IMR-90 (cell line): ENCODE measurements around the gene SLC23A2. TPM values are rescaled to one million over a fixed set of nuclear protein-coding genes. Genes with fewer than 3 reads are reported as not detected.
"Not testable (repeated sequence)": the region's sequence is repeated elsewhere in the genome, so short reads cannot be mapped to it uniquely, and the experiment has no call there.

Experiments
- ATAC-seq: fragments of 200-7000 bp; cut with Tn5 transposase; 2 replicates; pipeline ENCODE4 v1.9.1; 2020; ENCODE audit warnings: low read depth, mild to moderate bottlenecking, moderate library complexity
- BruUV-seq: library from RNA; stranded (reverse); fragments of 400-500 nt; replicated peaks from 2 replicates; lab custom pipeline; 2021; lab: Mats Ljungman, UMichigan
- CTCF ChIA-PET: fragments of 300-600 bp; formaldehyde crosslinking; extraction: SDS; loops from one replicate; lab custom pipeline; 2021; ENCODE audit warnings: antibody characterized with exemption; lab: Yijun Ruan, JAX
- POLR2A ChIA-PET: fragments of 300-600 bp; sonication (Branson Sonifier 250); formaldehyde crosslinking; loops from one replicate; lab custom pipeline; 2022; ENCODE audit warnings: antibody characterized with exemption; ENCODE audit not compliant: unreplicated experiment; lab: Charles Lee
- DNase-seq: peaks from one replicate; pipeline ENCODE4 v3.0.0; 2013
- H2AFZ ChIP-seq: replicated peaks from 2 replicates; pipeline ENCODE3; 2013; ENCODE audit warnings: low read length, mild to moderate bottlenecking; ENCODE audit not compliant: poor library complexity
- H2AK5ac ChIP-seq: 2 replicates; pipeline ENCODE4 v1.6.1; 2013; ENCODE audit warnings: low read depth, low read length, inconsistent platforms
- H2AK9ac ChIP-seq: replicated peaks from 2 replicates; pipeline ENCODE3; 2013; ENCODE audit warnings: mild to moderate bottlenecking, low read depth, low read length, moderate library complexity; ENCODE audit not compliant: poor library complexity
- H2BK120ac ChIP-seq: 2 replicates; pipeline ENCODE4 v1.6.1; 2013; ENCODE audit warnings: low read depth, low read length, inconsistent platforms
- H2BK15ac ChIP-seq: 3 replicates; pipeline ENCODE4 v1.6.1; 2013; ENCODE audit warnings: low read depth, low read length, inconsistent platforms
- H2BK20ac ChIP-seq: 2 replicates; pipeline ENCODE4 v1.6.1; 2013; ENCODE audit warnings: low read depth, mild to moderate bottlenecking, inconsistent platforms, low read length, moderate library complexity
- H2BK5ac ChIP-seq: 2 replicates; pipeline ENCODE4 v1.6.1; 2013; ENCODE audit warnings: mild to moderate bottlenecking, low read depth, low read length, inconsistent platforms; ENCODE audit not compliant: poor library complexity, severe bottlenecking
- H3K14ac ChIP-seq: replicated peaks from 2 replicates; pipeline ENCODE4 v1.6.1; 2013; ENCODE audit warnings: low read depth, low read length, inconsistent platforms
- H3K18ac ChIP-seq: 2 replicates; pipeline ENCODE4 v1.6.1; 2013; ENCODE audit warnings: low read depth, low read length, control low read depth
- H3K23ac ChIP-seq: 2 replicates; pipeline ENCODE4 v1.6.1; 2013; ENCODE audit warnings: low read depth, low read length, inconsistent platforms
- H3K27ac ChIP-seq: 2 replicates; pipeline ENCODE4 v1.5.1; 2013; ENCODE audit warnings: mild to moderate bottlenecking, control low read depth, low read length; ENCODE audit not compliant: insufficient read depth
- H3K27me3 ChIP-seq: 2 replicates; pipeline ENCODE4 v1.6.1; 2013; ENCODE audit warnings: low read length; ENCODE audit not compliant: control insufficient read depth, insufficient read depth
- H3K36me3 ChIP-seq: 2 replicates; pipeline ENCODE4 v1.6.1; 2013; ENCODE audit warnings: low read length, mixed read lengths; ENCODE audit not compliant: control insufficient read depth, insufficient read depth
- H3K4ac ChIP-seq: 2 replicates; pipeline ENCODE4 v1.6.1; 2013; ENCODE audit warnings: low read depth, low read length, inconsistent platforms
- H3K4me1 ChIP-seq: 2 replicates; pipeline ENCODE4 v1.6.1; 2013; ENCODE audit warnings: low read length, mixed read lengths; ENCODE audit not compliant: control insufficient read depth, insufficient read depth
- H3K4me2 ChIP-seq: 2 replicates; pipeline ENCODE4 v1.6.1; 2013; ENCODE audit warnings: low read depth, mild to moderate bottlenecking, control low read depth, low read length, moderate library complexity
- H3K4me3 ChIP-seq: 2 replicates; pipeline ENCODE4 v1.5.1; 2013; ENCODE audit warnings: low read depth, mild to moderate bottlenecking, control low read depth, low read length, moderate library complexity; ENCODE audit not compliant: insufficient read depth
- H3K56ac ChIP-seq: 2 replicates; pipeline ENCODE4 v1.6.1; 2013; ENCODE audit warnings: low read length, inconsistent platforms; ENCODE audit not compliant: insufficient read depth; ENCODE audit errors: extremely low read depth
- H3K79me1 ChIP-seq, 2 experiments: 2 replicates each; pipeline ENCODE4 v1.6.1; 2013; ENCODE audit warnings: low read length in 2 of 2, inconsistent platforms in 1 of 2, low read depth in 1 of 2
- H3K9ac ChIP-seq: 2 replicates; pipeline ENCODE4 v1.6.1; 2013; ENCODE audit warnings: low read depth, low read length, control low read depth
- H3K9me1 ChIP-seq: 2 replicates; pipeline ENCODE4 v1.6.1; 2013; ENCODE audit warnings: low read length, inconsistent platforms; ENCODE audit not compliant: insufficient read depth
- H3K9me3 ChIP-seq: 2 replicates; pipeline ENCODE4 v1.6.1; 2013; ENCODE audit warnings: low read length; ENCODE audit not compliant: control insufficient read depth, insufficient read depth
- H4K20me1 ChIP-seq: 2 replicates; pipeline ENCODE4 v1.6.1; 2013; ENCODE audit warnings: low read length, inconsistent platforms; ENCODE audit not compliant: insufficient read depth
- H4K5ac ChIP-seq: 2 replicates; pipeline ENCODE4 v1.6.1; 2013; ENCODE audit warnings: mild to moderate bottlenecking, low read depth, low read length, control low read depth
- H4K8ac ChIP-seq, 2 experiments: 2 replicates each; pipeline ENCODE4 v1.6.1; 2013; ENCODE audit warnings: low read depth in 2 of 2, low read length in 2 of 2, control low read depth in 1 of 2, inconsistent platforms in 1 of 2
- H4K91ac ChIP-seq: 2 replicates; pipeline ENCODE4 v1.6.1; 2013; ENCODE audit warnings: low read depth, low read length, inconsistent platforms; ENCODE audit not compliant: insufficient read depth
- BHLHE40 ChIP-seq: fragments of 150-350 bp; IDR thresholded peaks from 2 replicates; pipeline ENCODE4 v1.6.1; 2016; ENCODE audit warnings: mild to moderate bottlenecking, low read depth, low read length
- RCOR1 ChIP-seq: IDR thresholded peaks from 2 replicates; pipeline ENCODE4 v1.6.1; 2012; ENCODE audit warnings: mild to moderate bottlenecking, low read length, improper control_type of control experiment; ENCODE audit not compliant: insufficient replicate concordance
- RFX5 ChIP-seq: IDR thresholded peaks from 2 replicates; pipeline ENCODE4 v1.8.0; 2012; ENCODE audit warnings: low read depth, mild to moderate bottlenecking, low read length, moderate library complexity
- WGBS, 2 experiments: methylation state at CpG; one replicate each; pipeline versions ENCODE4 v1.1.5 to v1.1.7; 2013; ENCODE audit warnings: missing lambda C conversion rate in 2 of 2; ENCODE audit not compliant: insufficient read length in 1 of 2; ENCODE audit errors: extremely low coverage in 2 of 2; 5-methylcytosine and 5-hydroxymethylcytosine counted together
- dilution Hi-C: fragments of 300-500 bp; cut with HindIII; formaldehyde crosslinking; loops from one replicate; pipeline ENCODE4 v1.14.3; 2018; ENCODE audit warnings: low sequenced_read_pairs; ENCODE audit not compliant: unreplicated experiment
- in situ Hi-C: fragments of 300-500 bp; cut with MboI; formaldehyde crosslinking; loops from 3 replicates; pipeline ENCODE4 v1.14.3; 2019; ENCODE audit warnings: low sequenced_read_pairs, inconsistent platforms, mixed read lengths
- intact Hi-C: fragments of 100-400 bp; cut with micrococcal nuclease; formaldehyde crosslinking; loops from 2 replicates; pipeline ENCODE4 v1.10.0; 2022
- polyA plus RNA-seq, 3 experiments: library from polyadenylated mRNA; depleted of rRNA; stranded (reverse); fragments of >200 nt; gene quantifications; 2 replicates each; pipeline ENCODE4 v1.2.3, GENCODE V29; 2012; ENCODE audit warnings: low replicate concordance in 1 of 3
- total RNA-seq: library from RNA; depleted of rRNA; stranded (reverse); fragments of >200 nt; gene quantifications from 2 replicates; pipeline ENCODE4 v1.2.3, GENCODE V29; 2012
- TF ChIP-seq, protein P1 (sequence below): conservative IDR thresholded peaks from 2 replicates; pipeline ENCODE4 v1.5.1; 2012; ENCODE audit warnings: mild to moderate bottlenecking, low read depth, low read length, improper control_type of control experiment

SLC23A2 gene
- total and polyA plus RNA-seq, 2 of the 4 experiments (the other 2 are of a cell fraction): 10.2 to 14.4 TPM

- Histone ChIP-seq H3K9ac (no peak overlapping the region), H3K4me1 (peaks cover 5% of the 10 kb centered on the region; the same call in 1 of the 2 replicates), H3K4ac (no peak overlapping the region), H3K79me1 (no peaks in the 10 kb centered on the region), H2AK9ac (no peak overlapping the region), H4K20me1 (no peaks in the 10 kb centered on the region), H3K14ac (no peak overlapping the region), H2BK15ac (no peak overlapping the region), H2BK20ac (no peak overlapping the region), H2BK120ac (no peak overlapping the region), H3K9me1 (no peaks in the 10 kb centered on the region; the same call in 1 of the 2 replicates), H2BK5ac (no peak overlapping the region), H2AFZ (no peak overlapping the region), H4K5ac (no peak overlapping the region), H3K56ac (no peak overlapping the region), H3K4me3 (no peak overlapping the region), H3K27ac (no peak overlapping the region), H3K4me2 (no peak overlapping the region), H4K8ac (no peak overlapping the region), H3K23ac (no peak overlapping the region), H3K36me3 (no peaks in the 10 kb centered on the region), H3K27me3 (peaks cover 3% of the 10 kb centered on the region), H3K18ac (no peak overlapping the region), H2AK5ac (no peak overlapping the region), H3K9me3 (no peaks in the 10 kb centered on the region), H4K91ac (no peak overlapping the region)
- no TSS peak for BruUV-seq
- dilution Hi-C loops: no loop called here
- no CpG with 5 or more reads among the region's 2 CpGs for WGBS, 2 experiments
- ATAC-seq: no peak
- intact Hi-C loops: no loop called here
- TF ChIP-seq RFX5 (no peak), RCOR1 (no peak), BHLHE40 (no peak)
- TF ChIP-seq, protein P1, sequence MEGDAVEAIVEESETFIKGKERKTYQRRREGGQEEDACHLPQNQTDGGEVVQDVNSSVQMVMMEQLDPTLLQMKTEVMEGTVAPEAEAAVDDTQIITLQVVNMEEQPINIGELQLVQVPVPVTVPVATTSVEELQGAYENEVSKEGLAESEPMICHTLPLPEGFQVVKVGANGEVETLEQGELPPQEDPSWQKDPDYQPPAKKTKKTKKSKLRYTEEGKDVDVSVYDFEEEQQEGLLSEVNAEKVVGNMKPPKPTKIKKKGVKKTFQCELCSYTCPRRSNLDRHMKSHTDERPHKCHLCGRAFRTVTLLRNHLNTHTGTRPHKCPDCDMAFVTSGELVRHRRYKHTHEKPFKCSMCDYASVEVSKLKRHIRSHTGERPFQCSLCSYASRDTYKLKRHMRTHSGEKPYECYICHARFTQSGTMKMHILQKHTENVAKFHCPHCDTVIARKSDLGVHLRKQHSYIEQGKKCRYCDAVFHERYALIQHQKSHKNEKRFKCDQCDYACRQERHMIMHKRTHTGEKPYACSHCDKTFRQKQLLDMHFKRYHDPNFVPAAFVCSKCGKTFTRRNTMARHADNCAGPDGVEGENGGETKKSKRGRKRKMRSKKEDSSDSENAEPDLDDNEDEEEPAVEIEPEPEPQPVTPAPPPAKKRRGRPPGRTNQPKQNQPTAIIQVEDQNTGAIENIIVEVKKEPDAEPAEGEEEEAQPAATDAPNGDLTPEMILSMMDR: no peak
- ChIA-PET POLR2A (no interaction called here), CTCF (no interaction called here)
- in situ Hi-C loops: no loop called here
- no peak for DNase-seq
Observed at GRCh38 chr20:5036828-5037227, 35.5 kb upstream of the SLC23A2 start.

DNA sequence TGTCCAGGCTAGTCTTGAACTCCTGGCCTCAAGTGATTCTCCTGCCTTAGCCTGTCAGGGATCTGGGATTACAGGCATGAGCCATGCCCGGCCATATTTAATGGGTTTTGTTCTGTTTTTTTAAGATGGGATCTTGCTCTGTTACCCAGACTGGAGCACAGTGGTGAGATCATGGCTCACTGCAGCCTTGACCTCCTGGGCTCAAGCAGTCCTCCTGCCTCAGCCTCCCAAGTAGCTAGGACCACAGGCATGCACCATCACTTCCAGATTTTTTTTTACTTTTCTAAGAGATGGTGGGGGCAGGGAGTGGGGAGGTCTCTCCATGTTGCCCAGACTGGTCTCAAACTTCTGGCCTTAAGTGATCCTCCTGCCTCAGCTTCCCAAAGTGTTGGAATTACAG lies 34.2 kb upstream of the SLC23A2 start:
- no CpG with 5 or more reads among the region's 1 CpG for WGBS, 2 experiments
- H2AK5ac ChIP-seq, H3K4ac ChIP-seq, H2BK5ac ChIP-seq, CTCF ChIA-PET, H3K23ac ChIP-seq, H2BK15ac ChIP-seq, H3K9me1 ChIP-seq, H3K79me1 ChIP-seq, H2BK120ac ChIP-seq, H4K8ac ChIP-seq, H4K5ac ChIP-seq, DNase-seq, H3K4me2 ChIP-seq, BruUV-seq, intact Hi-C loops, H2BK20ac ChIP-seq, H3K9ac ChIP-seq, H4K91ac ChIP-seq, H3K27ac ChIP-seq, H3K18ac ChIP-seq, H4K20me1 ChIP-seq, H3K27me3 ChIP-seq, H3K4me3 ChIP-seq, dilution Hi-C loops, H3K14ac ChIP-seq, H2AFZ ChIP-seq, H3K56ac ChIP-seq, ATAC-seq, H3K9me3 ChIP-seq, H3K4me1 ChIP-seq, POLR2A ChIA-PET, H3K36me3 ChIP-seq, H2AK9ac ChIP-seq, in situ Hi-C loops: not testable (repeated sequence)
